Measurements from ENCODE around the gene SEMA3C. TPM values are rescaled to one million over a fixed set of nuclear protein-coding genes. Genes with fewer than 3 reads are reported as not detected.
A peak's percentile ranks its signal among the peaks of the same experiment; 100 is the strongest.

Gene SEMA3C
- total RNA-seq, 6 donors from 2014 or later, result 30.7 to 81.7 (median 50.1) TPM

DNA sequence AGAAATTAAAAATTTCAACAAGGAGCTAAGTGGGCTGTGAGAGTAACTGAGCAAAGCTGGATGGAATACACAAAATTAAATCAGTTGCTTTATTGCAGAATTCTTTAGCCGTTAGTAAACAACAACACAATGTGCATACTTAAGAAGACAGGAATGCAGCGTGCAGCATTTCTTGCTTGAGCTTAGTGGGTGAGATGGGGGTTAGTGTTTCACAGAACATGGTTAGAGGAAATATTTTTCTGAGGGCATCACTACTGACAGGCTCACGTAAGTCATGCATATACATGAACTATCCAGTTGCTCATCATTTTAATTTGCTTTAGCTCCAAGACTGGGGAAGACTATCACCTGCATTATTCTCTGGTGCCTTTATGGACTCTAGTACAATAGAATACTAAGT lies 199.6 kb downstream of the SEMA3C start:
- Histone ChIP-seq H3K36me3 (no peaks in the 10 kb centered on the region), H3K27me3 (no peaks in the 10 kb centered on the region), H3K4me3 (no peak overlapping the region), H3K9me3 (no peaks in the 10 kb centered on the region), H3K27ac (no peak overlapping the region), H3K4me1 (peaks cover 7 to 21% (median 15%) of the 10 kb centered on the region in 4 donors)
- ATAC-seq (ENCODE audit: low FRiP score in 2 of 2), result no peak
- no peak for DNase-seq
- WGBS, 2 donors, result 66 to 79% methylated on average over 3 of the region's 3 CpGs
- TF ChIP-seq POLR2AphosphoS5 (IDR thresholded peaks at IDR 0.05) (no peak), EP300 (IDR thresholded peaks at IDR 0.05) (no peak), POLR2A (IDR thresholded peaks at IDR 0.05) (no peak)
- TF ChIP-seq, protein P1, sequence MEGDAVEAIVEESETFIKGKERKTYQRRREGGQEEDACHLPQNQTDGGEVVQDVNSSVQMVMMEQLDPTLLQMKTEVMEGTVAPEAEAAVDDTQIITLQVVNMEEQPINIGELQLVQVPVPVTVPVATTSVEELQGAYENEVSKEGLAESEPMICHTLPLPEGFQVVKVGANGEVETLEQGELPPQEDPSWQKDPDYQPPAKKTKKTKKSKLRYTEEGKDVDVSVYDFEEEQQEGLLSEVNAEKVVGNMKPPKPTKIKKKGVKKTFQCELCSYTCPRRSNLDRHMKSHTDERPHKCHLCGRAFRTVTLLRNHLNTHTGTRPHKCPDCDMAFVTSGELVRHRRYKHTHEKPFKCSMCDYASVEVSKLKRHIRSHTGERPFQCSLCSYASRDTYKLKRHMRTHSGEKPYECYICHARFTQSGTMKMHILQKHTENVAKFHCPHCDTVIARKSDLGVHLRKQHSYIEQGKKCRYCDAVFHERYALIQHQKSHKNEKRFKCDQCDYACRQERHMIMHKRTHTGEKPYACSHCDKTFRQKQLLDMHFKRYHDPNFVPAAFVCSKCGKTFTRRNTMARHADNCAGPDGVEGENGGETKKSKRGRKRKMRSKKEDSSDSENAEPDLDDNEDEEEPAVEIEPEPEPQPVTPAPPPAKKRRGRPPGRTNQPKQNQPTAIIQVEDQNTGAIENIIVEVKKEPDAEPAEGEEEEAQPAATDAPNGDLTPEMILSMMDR (IDR thresholded peaks at IDR 0.05), result no peak

DNA sequence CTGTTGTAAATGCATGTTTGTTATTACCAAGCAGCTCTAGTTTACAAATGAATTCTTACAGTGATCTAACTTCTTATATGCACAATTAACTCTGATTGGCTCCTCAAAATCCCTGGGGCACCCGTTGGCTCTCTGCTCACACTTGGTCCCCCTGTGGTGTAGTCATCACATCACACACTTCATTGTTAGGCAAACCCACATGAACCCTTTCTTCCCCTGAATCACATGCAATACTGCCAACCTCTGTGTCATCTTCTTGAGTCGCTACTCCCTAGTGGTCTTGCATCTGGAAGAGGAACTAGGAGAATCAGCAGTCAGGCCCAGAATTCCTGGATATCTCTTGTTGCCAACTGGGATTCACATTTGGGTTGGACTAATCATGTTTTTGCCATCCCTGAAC lies 207.3 kb downstream of the SEMA3C start:
- Histone ChIP-seq H3K27ac (no peak overlapping the region), H3K36me3 (no peaks in the 10 kb centered on the region), H3K4me1 (no peaks in the 10 kb centered on the region), H3K27me3 (no peaks in the 10 kb centered on the region), H3K9me3 (no peaks in the 10 kb centered on the region), H3K4me3 (no peak overlapping the region)
- WGBS, 2 donors, result 62 to 72% methylated on average over 2 of the region's 2 CpGs
- ATAC-seq (ENCODE audit: low FRiP score in 2 of 2), result peak in 1 of 2 donors; percentile 89
- peak in 1 of 4 donors; percentile 8 for TF ChIP-seq EP300 (IDR thresholded peaks at IDR 0.05)
- no peak for TF ChIP-seq POLR2AphosphoS5 (IDR thresholded peaks at IDR 0.05)
- DNase-seq, result no peak

DNA sequence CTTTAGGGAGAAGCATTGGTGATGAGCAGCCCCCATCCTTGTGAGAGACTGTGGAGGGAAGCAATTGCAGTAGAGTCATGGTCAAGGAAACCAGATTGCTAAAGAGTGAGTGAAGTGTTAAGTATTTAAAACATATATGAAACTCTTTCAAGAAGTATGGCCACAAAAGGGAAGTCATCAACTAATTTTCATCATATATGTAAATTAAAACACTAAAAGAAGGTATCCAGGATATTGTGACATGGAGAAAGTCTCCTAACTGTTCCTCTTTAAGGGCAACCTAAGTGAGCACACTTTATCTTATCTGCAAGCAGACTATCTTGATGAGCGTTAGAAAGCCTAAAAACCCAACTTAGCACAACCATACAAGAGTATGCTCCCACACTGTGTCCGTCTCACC lies 210.7 kb downstream of the SEMA3C start:
- TF ChIP-seq POLR2A (IDR thresholded peaks at IDR 0.05) (no peak), POLR2AphosphoS5 (IDR thresholded peaks at IDR 0.05) (no peak), EP300 (IDR thresholded peaks at IDR 0.05) (no peak)
- TF ChIP-seq, protein P1 (IDR thresholded peaks at IDR 0.05), result no peak
- no peaks in the 10 kb centered on the region for H3K4me1 ChIP-seq
- no peaks in the 10 kb centered on the region for H3K27me3 ChIP-seq
- DNase-seq (no peak), ATAC-seq (ENCODE audit: low FRiP score in 2 of 2) (peak in 1 of 2 donors; percentile 51)
- no peaks in the 10 kb centered on the region for H3K36me3 ChIP-seq
- H3K27ac ChIP-seq, result peak overlapping the region in 1 of 4 donors; percentile 11
- no peaks in the 10 kb centered on the region for H3K9me3 ChIP-seq
- no peak overlapping the region for H3K4me3 ChIP-seq
- WGBS, 2 donors, result 61 to 66% methylated on average over 2 of the region's 2 CpGs

DNA sequence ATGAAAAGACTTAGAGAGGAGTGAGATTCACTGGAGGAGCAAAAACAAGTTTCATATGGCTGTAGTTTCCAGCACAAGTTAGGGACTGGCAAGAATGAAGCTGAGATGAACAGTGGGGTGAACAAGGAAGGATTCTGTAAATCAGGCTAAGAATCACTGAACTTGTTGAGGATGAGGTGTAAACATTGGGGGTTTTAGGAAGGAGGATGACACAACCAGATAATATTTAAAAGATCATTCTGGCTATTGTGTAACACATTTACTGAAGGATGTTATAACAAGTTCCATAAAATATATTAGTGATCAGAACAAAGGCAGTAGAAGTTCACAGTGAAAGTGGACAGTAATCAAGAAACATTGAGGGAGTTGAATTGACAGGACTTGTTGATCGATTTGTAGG lies 211.5 kb downstream of the SEMA3C start:
- Histone ChIP-seq H3K4me1 (no peaks in the 10 kb centered on the region), H3K27me3 (no peaks in the 10 kb centered on the region), H3K27ac (no peak overlapping the region), H3K9me3 (no peaks in the 10 kb centered on the region), H3K4me3 (no peak overlapping the region), H3K36me3 (no peaks in the 10 kb centered on the region)
- 75 to 88% methylated on average over 1 of the region's 1 CpG for WGBS, 2 donors
- no peak for ATAC-seq (ENCODE audit: low FRiP score in 2 of 2)
- TF ChIP-seq, protein P1 (IDR thresholded peaks at IDR 0.05), result no peak
- no peak for TF ChIP-seq POLR2AphosphoS5 (IDR thresholded peaks at IDR 0.05)
- DNase-seq, result no peak

DNA sequence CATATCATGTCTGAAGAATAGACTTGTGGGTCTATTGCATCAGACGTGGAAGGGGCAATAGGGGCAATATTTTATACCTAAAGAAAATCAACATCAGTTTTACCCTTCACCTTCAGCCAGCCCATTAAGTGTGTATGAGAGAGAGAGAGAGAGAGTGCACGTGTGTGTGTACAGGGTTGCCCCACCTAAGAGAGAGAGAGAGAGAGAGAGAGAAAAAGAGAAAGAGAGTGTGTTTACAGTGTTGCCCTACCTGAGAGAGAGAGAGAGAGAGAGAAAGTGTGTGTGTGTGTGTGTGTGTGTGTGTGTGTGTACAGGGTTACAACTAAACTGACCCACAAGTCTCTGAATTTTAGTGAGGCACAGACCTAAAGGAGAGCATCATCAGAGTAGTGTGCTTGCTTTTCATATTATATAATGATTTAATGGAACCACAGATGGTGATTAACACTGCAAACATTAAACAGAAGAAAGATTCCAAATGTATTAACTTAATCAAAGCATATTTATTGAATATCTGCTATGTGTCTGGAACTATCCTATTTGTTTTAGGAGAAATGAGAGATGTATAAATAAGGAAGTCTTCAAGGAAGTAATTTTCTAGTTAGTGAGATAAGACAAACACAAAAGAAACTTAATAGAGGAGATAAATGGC lies 213.6 kb downstream of the SEMA3C start:
- Histone ChIP-seq H3K4me1 (no peaks in the 10 kb centered on the region), H3K9me3 (no peaks in the 10 kb centered on the region), H3K27ac (no peak overlapping the region), H3K36me3 (no peaks in the 10 kb centered on the region), H3K27me3 (no peaks in the 10 kb centered on the region), H3K4me3 (no peak overlapping the region)
- 50 to 55% methylated on average over 2 of the region's 2 CpGs for WGBS, 2 donors
- ATAC-seq (ENCODE audit: low FRiP score in 2 of 2) (no peak), DNase-seq (no peak)
- TF ChIP-seq EP300 (IDR thresholded peaks at IDR 0.05), result no peak

DNA sequence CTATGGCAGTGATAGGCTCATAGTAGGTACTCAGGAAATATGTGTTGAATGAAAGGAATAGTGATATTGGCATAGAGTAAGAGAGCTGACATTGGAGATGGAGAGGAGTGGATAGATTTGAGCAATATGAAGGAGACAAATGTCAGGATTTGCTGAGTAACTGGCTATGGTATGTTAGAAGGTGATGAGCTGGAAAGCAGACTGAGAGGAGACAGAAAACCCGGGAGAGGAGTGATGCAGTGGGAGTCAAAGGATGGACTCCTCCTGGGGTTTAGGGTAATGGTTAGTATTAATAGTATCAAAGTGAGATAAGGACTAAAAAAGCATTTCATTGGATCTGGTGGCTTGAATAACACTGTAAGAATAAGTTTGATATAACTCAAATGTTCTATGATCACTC lies 215.6 kb downstream of the SEMA3C start:
- H3K27me3 ChIP-seq, result no peaks in the 10 kb centered on the region
- no peak for DNase-seq
- peaks cover 0 to 8% (median 5%) of the 10 kb centered on the region in 4 donors for H3K4me1 ChIP-seq
- no peaks in the 10 kb centered on the region for H3K9me3 ChIP-seq
- TF ChIP-seq POLR2AphosphoS5 (IDR thresholded peaks at IDR 0.05) (no peak), EP300 (IDR thresholded peaks at IDR 0.05) (no peak), POLR2A (IDR thresholded peaks at IDR 0.05) (no peak)
- TF ChIP-seq, protein P1 (IDR thresholded peaks at IDR 0.05), result no peak
- H3K4me3 ChIP-seq, result no peak overlapping the region
- no peak overlapping the region for H3K27ac ChIP-seq
- no peak for ATAC-seq (ENCODE audit: low FRiP score in 2 of 2)
- no peaks in the 10 kb centered on the region for H3K36me3 ChIP-seq
- 76 to 85% methylated on average over 1 of the region's 1 CpG for WGBS, 2 donors

Data from upper lobe of left lung (tissue), 6 donors.